ENCODE data around the gene RBM3.

DNA sequence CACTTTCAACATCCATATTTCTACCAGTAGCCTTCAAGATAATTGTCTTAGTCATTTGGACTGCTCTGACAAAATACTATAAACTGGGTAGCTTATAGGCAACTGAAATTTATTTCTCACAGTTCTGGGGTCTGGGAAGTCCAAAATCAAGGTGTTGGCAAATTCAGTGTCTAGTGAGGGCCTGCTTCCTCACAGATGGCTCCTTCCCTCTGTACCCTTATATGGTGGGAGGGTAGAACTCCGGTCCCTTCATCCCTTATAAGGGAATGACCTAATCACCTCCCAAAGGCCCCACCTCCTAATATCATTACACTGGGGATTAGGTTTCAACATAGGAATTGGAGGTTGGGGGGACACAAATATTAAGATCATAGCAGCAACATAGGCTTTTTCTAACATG, 42.1 kb upstream of the RBM3 start:
- TF ChIP-seq, protein P1, sequence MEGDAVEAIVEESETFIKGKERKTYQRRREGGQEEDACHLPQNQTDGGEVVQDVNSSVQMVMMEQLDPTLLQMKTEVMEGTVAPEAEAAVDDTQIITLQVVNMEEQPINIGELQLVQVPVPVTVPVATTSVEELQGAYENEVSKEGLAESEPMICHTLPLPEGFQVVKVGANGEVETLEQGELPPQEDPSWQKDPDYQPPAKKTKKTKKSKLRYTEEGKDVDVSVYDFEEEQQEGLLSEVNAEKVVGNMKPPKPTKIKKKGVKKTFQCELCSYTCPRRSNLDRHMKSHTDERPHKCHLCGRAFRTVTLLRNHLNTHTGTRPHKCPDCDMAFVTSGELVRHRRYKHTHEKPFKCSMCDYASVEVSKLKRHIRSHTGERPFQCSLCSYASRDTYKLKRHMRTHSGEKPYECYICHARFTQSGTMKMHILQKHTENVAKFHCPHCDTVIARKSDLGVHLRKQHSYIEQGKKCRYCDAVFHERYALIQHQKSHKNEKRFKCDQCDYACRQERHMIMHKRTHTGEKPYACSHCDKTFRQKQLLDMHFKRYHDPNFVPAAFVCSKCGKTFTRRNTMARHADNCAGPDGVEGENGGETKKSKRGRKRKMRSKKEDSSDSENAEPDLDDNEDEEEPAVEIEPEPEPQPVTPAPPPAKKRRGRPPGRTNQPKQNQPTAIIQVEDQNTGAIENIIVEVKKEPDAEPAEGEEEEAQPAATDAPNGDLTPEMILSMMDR (IDR thresholded peaks at IDR 0.05), result no peak
- TF ChIP-seq POLR2A (IDR thresholded peaks at IDR 0.05), result no peak

Data from heart left ventricle (tissue), 13 donors.